RWPE1 (cell line): ENCODE data around the gene GRB7.
"Not testable (repeated sequence)": the region's sequence is repeated elsewhere in the genome, so short reads cannot be mapped to it uniquely, and the experiment has no call there.

ENCODE experiments used
- CTCF ChIA-PET: fragments of 350-600 bp; sonication (Branson Sonifier 250); formaldehyde crosslinking; extraction: SDS; loops from one replicate; lab custom pipeline; 2021; lab: Yijun Ruan, JAX
- POLR2A ChIA-PET: fragments of 400-600 bp; formaldehyde crosslinking; extraction: SDS; loops from one replicate; lab custom pipeline; 2020; ENCODE audit warnings: antibody characterized with exemption; ENCODE audit not compliant: low non-redundant PET; lab: Yijun Ruan, JAX
- DNase-seq: peaks from one replicate; pipeline ENCODE4 v3.0.0; 2012; ENCODE audit warnings: low spot score
- H3K27ac ChIP-seq: fragments of 450-650 bp; 2 replicates; pipeline ENCODE4 v1.5.1; 2017
- TF ChIP-seq, protein P1 (sequence below): fragments of 450-650 bp; conservative IDR thresholded peaks from 2 replicates; pipeline ENCODE4 v1.5.1; 2017; ENCODE audit warnings: low read depth, mild to moderate bottlenecking

The GRB7 gene

DNA sequence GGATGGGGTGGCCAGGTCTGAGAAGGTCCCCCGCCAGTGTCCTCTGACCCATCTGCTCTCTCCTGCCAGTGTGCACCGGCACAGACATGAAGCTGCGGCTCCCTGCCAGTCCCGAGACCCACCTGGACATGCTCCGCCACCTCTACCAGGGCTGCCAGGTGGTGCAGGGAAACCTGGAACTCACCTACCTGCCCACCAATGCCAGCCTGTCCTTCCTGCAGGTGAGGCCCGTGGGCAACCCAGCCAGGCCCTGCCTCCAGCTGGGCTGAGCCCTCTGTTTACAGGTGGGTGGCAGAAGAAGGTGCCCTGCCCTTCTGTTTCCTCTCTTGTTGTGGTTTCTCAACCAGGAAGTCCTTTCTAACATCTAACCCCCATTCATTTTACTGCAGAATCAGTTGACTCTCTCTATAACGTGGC is 30.8 kb upstream of the GRB7 start:
- ChIA-PET POLR2A (no interaction called here), CTCF (interaction anchor here (1.0 to 2.3 kb wide), 3 partner anchors 23 to 274 kb away, joined by 3 to 11 read pairs (median 7); partner anchors contain the start of genes MIEN1 and PSMD3)
- peak overlapping the region; percentile 60 for H3K27ac ChIP-seq
- no peak for DNase-seq
- TF ChIP-seq, protein P1, sequence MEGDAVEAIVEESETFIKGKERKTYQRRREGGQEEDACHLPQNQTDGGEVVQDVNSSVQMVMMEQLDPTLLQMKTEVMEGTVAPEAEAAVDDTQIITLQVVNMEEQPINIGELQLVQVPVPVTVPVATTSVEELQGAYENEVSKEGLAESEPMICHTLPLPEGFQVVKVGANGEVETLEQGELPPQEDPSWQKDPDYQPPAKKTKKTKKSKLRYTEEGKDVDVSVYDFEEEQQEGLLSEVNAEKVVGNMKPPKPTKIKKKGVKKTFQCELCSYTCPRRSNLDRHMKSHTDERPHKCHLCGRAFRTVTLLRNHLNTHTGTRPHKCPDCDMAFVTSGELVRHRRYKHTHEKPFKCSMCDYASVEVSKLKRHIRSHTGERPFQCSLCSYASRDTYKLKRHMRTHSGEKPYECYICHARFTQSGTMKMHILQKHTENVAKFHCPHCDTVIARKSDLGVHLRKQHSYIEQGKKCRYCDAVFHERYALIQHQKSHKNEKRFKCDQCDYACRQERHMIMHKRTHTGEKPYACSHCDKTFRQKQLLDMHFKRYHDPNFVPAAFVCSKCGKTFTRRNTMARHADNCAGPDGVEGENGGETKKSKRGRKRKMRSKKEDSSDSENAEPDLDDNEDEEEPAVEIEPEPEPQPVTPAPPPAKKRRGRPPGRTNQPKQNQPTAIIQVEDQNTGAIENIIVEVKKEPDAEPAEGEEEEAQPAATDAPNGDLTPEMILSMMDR: no peak

DNA sequence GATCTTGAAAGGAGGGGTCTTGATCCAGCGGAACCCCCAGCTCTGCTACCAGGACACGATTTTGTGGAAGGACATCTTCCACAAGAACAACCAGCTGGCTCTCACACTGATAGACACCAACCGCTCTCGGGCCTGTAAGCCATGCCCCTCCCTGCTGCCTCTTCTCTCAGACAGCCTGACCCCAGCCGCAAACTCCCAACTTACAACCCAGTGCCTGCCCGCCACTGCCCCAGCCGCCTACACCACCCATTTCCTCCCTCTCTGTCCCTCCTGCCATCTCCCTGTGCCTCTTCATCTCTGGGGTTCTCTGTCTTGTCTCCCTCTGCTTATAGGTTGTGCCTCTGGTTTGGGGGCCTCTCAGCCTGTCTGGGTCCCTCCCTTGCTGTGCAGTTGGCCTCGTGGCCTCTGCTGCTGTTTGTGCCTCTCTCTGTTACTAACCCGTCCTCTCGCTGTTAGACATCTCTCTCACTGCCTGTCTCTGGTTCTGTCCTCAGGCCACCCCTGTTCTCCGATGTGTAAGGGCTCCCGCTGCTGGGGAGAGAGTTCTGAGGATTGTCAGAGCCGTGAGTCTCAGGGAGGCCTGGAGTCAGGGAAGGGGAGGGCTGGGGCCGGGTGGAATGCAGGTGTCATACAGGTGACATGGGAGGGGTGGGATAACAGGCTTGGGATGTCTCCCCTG is 28.3 kb upstream of the GRB7 start:
- TF ChIP-seq, protein P1: no peak
- H3K27ac ChIP-seq: 0 out of 2 replicates have a peak overlapping the region, but pooled peaks have one; percentile 5
- POLR2A ChIA-PET: interaction anchor here (0.6 kb wide), 1 partner anchor 154 kb away, joined by 3 read pairs; no protein-coding TSS in a partner anchor
- no peak for DNase-seq
- CTCF ChIA-PET: no interaction called here

DNA sequence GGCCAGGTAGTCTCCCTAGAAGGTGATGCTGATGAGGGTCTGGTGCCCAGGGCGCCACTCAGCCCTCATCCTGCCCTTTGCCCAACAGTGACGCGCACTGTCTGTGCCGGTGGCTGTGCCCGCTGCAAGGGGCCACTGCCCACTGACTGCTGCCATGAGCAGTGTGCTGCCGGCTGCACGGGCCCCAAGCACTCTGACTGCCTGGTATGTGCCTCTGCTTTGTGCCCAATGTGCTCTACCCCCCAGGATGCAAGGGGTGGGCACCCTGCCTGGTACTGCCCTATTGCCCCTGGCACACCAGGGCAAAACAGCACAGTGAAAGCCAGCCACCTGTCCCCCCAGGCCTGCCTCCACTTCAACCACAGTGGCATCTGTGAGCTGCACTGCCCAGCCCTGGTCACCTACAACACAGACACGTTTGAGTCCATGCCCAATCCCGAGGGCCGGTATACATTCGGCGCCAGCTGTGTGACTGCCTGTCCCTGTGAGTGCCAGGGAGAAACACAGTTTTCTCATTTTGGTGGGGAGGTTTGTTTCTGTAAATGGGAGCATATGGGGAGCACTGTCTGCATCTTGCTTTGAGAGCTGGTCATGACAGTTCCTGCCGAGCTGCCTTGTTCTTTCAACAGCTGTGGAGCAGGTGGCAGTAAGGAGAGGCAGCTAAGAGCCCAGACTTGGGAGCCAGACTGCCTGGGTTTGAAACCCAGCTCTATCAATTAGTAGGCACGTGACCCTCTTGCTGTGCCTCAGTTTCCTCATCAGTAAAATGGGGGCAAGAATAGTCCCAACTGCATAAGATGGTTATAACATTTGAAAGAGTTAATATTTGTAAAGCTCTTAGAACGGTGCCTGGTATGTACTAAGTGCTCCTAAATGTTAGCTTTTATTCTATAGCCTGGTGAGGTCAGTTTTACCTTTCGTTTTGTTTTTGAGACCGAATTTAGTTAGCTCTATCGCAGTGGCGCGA is 27.5 kb upstream of the GRB7 start:
- POLR2A ChIA-PET: interaction anchor here (0.6 kb wide), 1 partner anchor 153 kb away, joined by 3 read pairs; no protein-coding TSS in a partner anchor
- TF ChIP-seq, protein P1: no peak
- CTCF ChIA-PET: interaction anchor here (1.1 kb wide), 1 partner anchor 87 kb away, joined by 4 read pairs; no protein-coding TSS in a partner anchor
- DNase-seq: no peak
- 0 out of 2 replicates have a peak overlapping the region, but pooled peaks have one; percentile 5 for H3K27ac ChIP-seq

DNA sequence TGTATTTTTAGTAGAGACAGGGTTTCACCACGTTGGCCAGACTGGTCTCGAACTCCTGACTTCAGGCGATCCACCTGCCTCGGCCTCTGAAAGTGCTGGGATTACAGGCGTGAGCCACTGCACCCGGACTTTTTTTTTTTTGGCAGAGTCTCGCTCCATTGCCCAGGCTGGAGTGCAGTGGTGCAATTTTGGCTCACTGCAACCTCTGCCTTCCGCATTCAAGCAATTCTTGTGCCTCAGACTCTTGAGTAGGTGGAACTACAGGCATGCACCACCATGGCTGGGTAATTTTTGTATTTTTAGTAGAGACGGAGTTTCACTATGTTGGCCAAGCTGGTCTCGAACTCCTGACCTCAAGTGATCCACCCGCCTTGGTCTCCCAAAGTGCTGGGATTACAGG is 26.7 kb upstream of the GRB7 start:
- CTCF ChIA-PET: interaction anchor here (1.1 kb wide), 1 partner anchor 87 kb away, joined by 4 read pairs; no protein-coding TSS in a partner anchor
- POLR2A ChIA-PET, H3K27ac ChIP-seq: not testable (repeated sequence)

DNA sequence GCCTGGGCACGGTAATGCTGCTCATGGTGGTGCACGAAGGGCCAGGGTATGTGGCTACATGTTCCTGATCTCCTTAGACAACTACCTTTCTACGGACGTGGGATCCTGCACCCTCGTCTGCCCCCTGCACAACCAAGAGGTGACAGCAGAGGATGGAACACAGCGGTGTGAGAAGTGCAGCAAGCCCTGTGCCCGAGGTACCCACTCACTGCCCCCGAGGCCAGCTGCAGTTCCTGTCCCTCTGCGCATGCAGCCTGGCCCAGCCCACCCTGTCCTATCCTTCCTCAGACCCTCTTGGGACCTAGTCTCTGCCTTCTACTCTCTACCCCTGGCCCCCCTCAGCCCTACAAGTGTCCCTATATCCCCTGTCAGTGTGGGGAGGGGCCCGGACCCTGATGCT is 25.9 kb upstream of the GRB7 start:
- POLR2A ChIA-PET: no interaction called here
- no peak for DNase-seq
- H3K27ac ChIP-seq: no peak overlapping the region
- CTCF ChIA-PET: no interaction called here
- TF ChIP-seq, protein P1: no peak

More for the DNA sequence above, 26.7 kb upstream of the GRB7 start:
- DNase-seq: not testable (repeated sequence)

DNA sequence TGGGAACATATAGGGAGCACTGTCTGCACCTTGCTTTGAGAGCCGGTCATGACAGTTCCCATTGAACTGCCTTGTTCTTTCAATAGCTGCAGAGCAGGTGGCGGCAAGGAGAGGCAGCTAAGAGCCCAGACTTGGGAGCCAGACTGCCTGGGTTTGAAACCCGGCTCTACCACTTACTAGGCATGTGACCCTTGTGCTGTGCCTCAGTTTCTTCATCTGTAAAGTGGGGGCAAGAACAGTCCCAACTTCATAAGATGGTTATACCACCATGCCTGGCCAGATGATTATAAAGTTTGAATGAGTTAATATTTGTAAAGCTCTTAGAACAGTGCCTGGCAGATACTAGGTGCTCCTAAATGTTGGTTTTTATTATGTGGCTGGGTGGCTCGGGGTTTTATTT is 23.5 kb upstream of the GRB7 start:
- ChIA-PET CTCF (no interaction called here), POLR2A (no interaction called here)
- no peak overlapping the region for H3K27ac ChIP-seq
- TF ChIP-seq, protein P1: no peak
- DNase-seq: no peak
